Stimulated activated CD8-positive, alpha-beta memory T cell treated with anti-CD3 and anti-CD28 coated beads, Interleukin-7, amount 100 ng/mL, for 48 hours (primary cell): ENCODE results near the gene GOLPH3L.
"Not testable (repeated sequence)": the region's sequence is repeated elsewhere in the genome, so short reads cannot be mapped to it uniquely, and the experiment has no call there.

ENCODE experiments used
- DNase-seq, 2 donors: peaks; one replicate each; pipeline ENCODE4 v3.0.0-alpha.2; 2020; ENCODE audit warnings: low read depth in 1 of 2; ENCODE audit errors: extremely low read depth in 1 of 2

GOLPH3L gene

GRCh38 chr1:150660584-150660983, 36.4 kb downstream of the GOLPH3L start:
- no peak for DNase-seq

GRCh38 chr1:150657064-150657463, 39.9 kb downstream of the GOLPH3L start:
- DNase-seq: not testable (repeated sequence)

- DNase-seq: not testable (repeated sequence)
These were observed 42.3 kb downstream of the GOLPH3L start for GRCh38 chr1:150654635-150655034.

GRCh38 chr1:150650193-150650592, 46.8 kb downstream of the GOLPH3L start:
- DNase-seq: no peak

- DNase-seq: no peak
These were observed 47.4 kb downstream of the GOLPH3L start for GRCh38 chr1:150649441-150650075.

- no peak for DNase-seq
These were observed 54.7 kb downstream of the GOLPH3L start for GRCh38 chr1:150642296-150642695.

GRCh38 chr1:150641126-150641815, 55.7 kb downstream of the GOLPH3L start:
- not testable (repeated sequence) for DNase-seq

- DNase-seq: not testable (repeated sequence)
These were observed 58.5 kb downstream of the GOLPH3L start for GRCh38 chr1:150638430-150638829.

- not testable (repeated sequence) for DNase-seq
These were observed 61.9 kb downstream of the GOLPH3L start for GRCh38 chr1:150634839-150635622.

- peak; percentile 88 to 95 for DNase-seq
These were observed 67.6 kb downstream of the GOLPH3L start, which contains the start of gene ENSA for GRCh38 chr1:150629115-150629928. Gene ENSA, minus strand, starts transcription at chr1:150629612. Its CDS starts 142 bp downstream, at chr1:150629470.

GRCh38 chr1:150628766-150629114, 68.2 kb downstream of the GOLPH3L start:
- no peak for DNase-seq

- no peak for DNase-seq
These were observed 69.0 kb downstream of the GOLPH3L start for GRCh38 chr1:150627826-150628410.

GRCh38 chr1:150626150-150626549, 70.8 kb downstream of the GOLPH3L start:
- no peak for DNase-seq

- DNase-seq: not testable (repeated sequence)
These were observed 72.4 kb downstream of the GOLPH3L start for GRCh38 chr1:150624546-150624945.

- DNase-seq: not testable (repeated sequence)
These were observed 72.8 kb downstream of the GOLPH3L start for GRCh38 chr1:150624134-150624533.

- no peak for DNase-seq
These were observed 74.5 kb downstream of the GOLPH3L start for GRCh38 chr1:150622303-150622975.

GRCh38 chr1:150621497-150622302, 75.3 kb downstream of the GOLPH3L start:
- DNase-seq: no peak

- no peak for DNase-seq
These were observed 76.0 kb downstream of the GOLPH3L start for GRCh38 chr1:150620919-150621318.
